ENCODE measurements around the gene FBXO2.

The FBXO2 gene

GRCh38 chr1:11691302-11691914 lies 37.2 kb upstream of the FBXO2 start, which contains the start of gene DRAXIN:
DRAXIN (plus strand) TSS chr1:11691710; CDS start chr1:11706259, 14,549 bp downstream.
- no peak for FAIRE-seq
- no peak for DNase-seq (ENCODE audit: insufficient read length, low spot score)
- TF ChIP-seq POLR2A (IDR thresholded peaks at IDR 0.05; ENCODE audit: low read depth, low read length), result no peak

GRCh38 chr1:11690397-11691301 lies 36.4 kb upstream of the FBXO2 start:
- DNase-seq (ENCODE audit: insufficient read length, low spot score) (no peak), FAIRE-seq (no peak)
- TF ChIP-seq POLR2A (IDR thresholded peaks at IDR 0.05; ENCODE audit: low read depth, low read length), result no peak

- DNase-seq (ENCODE audit: insufficient read length, low spot score) (no peak), FAIRE-seq (no peak)
- no peak for TF ChIP-seq POLR2A (IDR thresholded peaks at IDR 0.05; ENCODE audit: low read depth, low read length)
Observed at GRCh38 chr1:11688506-11688905, 34.3 kb upstream of the FBXO2 start.

- DNase-seq (ENCODE audit: insufficient read length, low spot score) (no peak), FAIRE-seq (no peak)
- no peak for TF ChIP-seq POLR2A (IDR thresholded peaks at IDR 0.05; ENCODE audit: low read depth, low read length)
Observed at GRCh38 chr1:11685210-11685752, 31.1 kb upstream of the FBXO2 start.

- DNase-seq (ENCODE audit: insufficient read length, low spot score) (no peak), FAIRE-seq (no peak)
- no peak for TF ChIP-seq POLR2A (IDR thresholded peaks at IDR 0.05; ENCODE audit: low read depth, low read length)
Observed at GRCh38 chr1:11684070-11684469, 29.8 kb upstream of the FBXO2 start.

- FAIRE-seq, result no peak
- no peak for DNase-seq (ENCODE audit: insufficient read length, low spot score)
Observed at GRCh38 chr1:11682799-11683198, 28.6 kb upstream of the FBXO2 start.

GRCh38 chr1:11682287-11682771 lies 28.1 kb upstream of the FBXO2 start:
- peak; percentile 64 for FAIRE-seq
- no peak for DNase-seq (ENCODE audit: insufficient read length, low spot score)
- TF ChIP-seq POLR2A (IDR thresholded peaks at IDR 0.05; ENCODE audit: low read depth, low read length), result no peak

More at GRCh38 chr1:11682799-11683198, 28.6 kb upstream of the FBXO2 start:
- no peak for TF ChIP-seq POLR2A (IDR thresholded peaks at IDR 0.05; ENCODE audit: low read depth, low read length)

GRCh38 chr1:11681071-11681771 lies 27.0 kb upstream of the FBXO2 start, which contains the start of gene MAD2L2:
MAD2L2 (minus strand) TSS chr1:11681148; CDS start chr1:11680601, 547 bp downstream.
- FAIRE-seq, result no peak
- DNase-seq (ENCODE audit: insufficient read length, low spot score), result peak; percentile 84
- 0 out of 2 replicates have a peak, but pooled peaks have one; percentile 37 for TF ChIP-seq POLR2A (IDR thresholded peaks at IDR 0.05; ENCODE audit: low read depth, low read length)

- DNase-seq (ENCODE audit: insufficient read length, low spot score), result peak; percentile 47
Observed at GRCh38 chr1:11680270-11681070, 26.2 kb upstream of the FBXO2 start.

GRCh38 chr1:11678442-11678841 lies 24.2 kb upstream of the FBXO2 start:
- DNase-seq (ENCODE audit: insufficient read length, low spot score), result no peak
- no peak for FAIRE-seq
- TF ChIP-seq POLR2A (IDR thresholded peaks at IDR 0.05; ENCODE audit: low read depth, low read length), result no peak

More at GRCh38 chr1:11680270-11681070, 26.2 kb upstream of the FBXO2 start:
- FAIRE-seq, result no peak
- TF ChIP-seq POLR2A (IDR thresholded peaks at IDR 0.05; ENCODE audit: low read depth, low read length), result no peak

GRCh38 chr1:11676386-11677103 lies 22.3 kb upstream of the FBXO2 start:
- DNase-seq (ENCODE audit: insufficient read length, low spot score) (no peak), FAIRE-seq (no peak)
- no peak for TF ChIP-seq POLR2A (IDR thresholded peaks at IDR 0.05; ENCODE audit: low read depth, low read length)

- FAIRE-seq, result no peak
Observed at GRCh38 chr1:11675325-11675724, 21.1 kb upstream of the FBXO2 start.

More at GRCh38 chr1:11675325-11675724, 21.1 kb upstream of the FBXO2 start:
- DNase-seq (ENCODE audit: insufficient read length, low spot score), result no peak
- no peak for TF ChIP-seq POLR2A (IDR thresholded peaks at IDR 0.05; ENCODE audit: low read depth, low read length)

Data from H54 (cell line).